IPS-NIHi7 (cell line): Measurements from ENCODE around the gene UBE2K.
A peak's percentile ranks its signal among the peaks of the same experiment; 100 is the strongest.
"Not testable (repeated sequence)": the region's sequence is repeated elsewhere in the genome, so short reads cannot be mapped to it uniquely, and the experiment has no call there.

Experiments
- DNase-seq: peaks from one replicate; pipeline ENCODE4 v3.0.0; 2012; ENCODE audit warnings: mixed read lengths; ENCODE audit errors: extremely low spot score

Gene UBE2K

DNA sequence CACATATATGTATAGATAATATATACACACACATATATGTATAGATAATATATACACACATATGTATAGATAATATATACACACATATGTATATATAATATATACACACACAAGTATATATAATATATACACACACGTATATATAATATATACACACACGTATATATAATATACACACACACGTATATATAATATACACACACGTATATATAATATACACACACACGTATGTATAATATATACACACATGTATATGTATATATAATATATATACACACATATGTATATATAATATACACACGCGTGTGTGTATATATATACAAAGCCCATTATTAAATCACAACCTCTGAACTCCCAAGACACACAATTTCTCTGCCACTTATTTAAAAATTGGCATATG lies 8.0 kb upstream of the UBE2K start:
- DNase-seq = no peak

DNA sequence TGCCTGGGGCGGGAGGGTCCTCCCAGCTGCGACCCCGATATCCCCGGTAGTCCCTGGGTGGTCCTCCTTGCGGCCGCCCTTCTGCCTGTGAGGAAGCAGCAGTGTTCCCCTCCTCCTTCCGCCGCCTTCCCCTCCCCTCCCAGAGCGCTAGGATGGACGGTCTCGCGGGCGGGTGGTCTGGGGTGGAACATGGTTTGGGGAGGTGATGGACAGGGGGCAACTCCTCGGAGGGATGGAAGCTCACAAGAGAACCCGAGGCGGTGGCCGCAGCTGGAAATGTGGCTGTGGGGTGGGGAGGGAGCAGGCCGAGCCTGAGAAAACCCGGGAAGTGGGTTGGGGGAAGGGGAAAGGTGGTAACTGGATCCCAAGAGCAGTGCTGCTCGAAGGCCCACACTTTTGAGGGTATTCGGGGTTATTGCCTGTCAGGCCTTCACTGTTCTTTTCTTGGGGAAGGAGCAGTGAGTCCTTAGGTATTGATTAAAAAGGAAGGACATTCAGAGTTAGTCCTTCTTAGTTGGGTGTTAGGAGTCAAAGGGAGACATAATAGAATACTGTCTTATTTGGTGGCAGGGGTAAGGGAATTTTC lies 581 bp downstream of the UBE2K start:
- peak; percentile 43 for DNase-seq

DNA sequence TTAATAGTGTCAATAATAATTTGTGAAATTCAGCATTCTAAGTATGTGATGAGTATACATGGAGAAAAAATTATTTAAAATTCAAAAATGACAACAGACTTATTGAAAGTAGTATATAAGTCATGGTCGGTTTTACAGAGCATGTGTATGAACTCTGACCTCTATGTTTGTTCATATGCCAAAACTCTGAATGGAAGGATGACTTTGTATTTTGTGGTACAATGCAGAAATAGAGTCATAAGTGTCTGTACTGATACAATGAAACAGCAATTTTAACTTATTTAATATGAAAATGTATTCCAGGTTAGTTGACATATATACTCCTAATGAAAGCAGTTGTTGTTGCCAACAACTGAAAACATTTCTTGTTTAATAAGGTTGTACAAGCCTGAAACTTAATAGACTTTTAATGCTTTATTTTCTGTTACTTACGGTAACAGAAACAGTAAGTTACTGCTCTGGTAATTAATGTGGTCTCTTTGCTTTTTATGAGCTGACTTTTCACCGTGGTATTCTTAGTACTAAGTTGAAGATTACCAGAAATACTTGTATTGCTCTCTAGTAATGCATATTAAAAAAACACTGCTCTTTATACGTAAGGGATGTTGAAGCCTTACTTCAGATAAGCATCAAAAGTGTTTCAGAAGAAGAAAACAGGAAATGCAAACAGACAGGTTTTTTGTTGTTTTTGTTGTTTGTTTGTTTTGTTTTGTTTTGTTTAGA lies 1.9 kb downstream of the UBE2K start:
- DNase-seq = no peak

- no peak for DNase-seq
Measured at GRCh38 chr4:39700554-39700953, 2.6 kb downstream of the UBE2K start.

DNA sequence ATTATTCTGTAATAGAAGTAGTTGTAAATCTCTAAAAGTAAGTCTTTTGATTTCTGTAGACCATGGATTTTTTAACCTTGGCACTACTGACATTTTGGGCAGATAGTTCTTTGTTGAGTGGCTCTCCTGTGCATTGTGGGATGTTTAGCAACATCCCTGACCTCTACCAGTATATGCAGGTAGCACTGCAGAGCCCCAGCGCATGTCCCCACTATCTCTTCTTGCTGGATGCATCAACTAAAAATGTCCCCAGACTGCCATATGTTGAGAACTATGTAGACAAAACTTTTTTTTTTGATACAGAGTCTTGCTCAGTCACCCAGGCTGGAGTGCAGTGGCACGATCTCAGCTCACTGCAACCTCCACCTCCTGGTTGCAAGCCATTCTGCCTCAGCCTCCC lies 4.8 kb downstream of the UBE2K start:
- no peak for DNase-seq

- DNase-seq = not testable (repeated sequence)
Measured at GRCh38 chr4:39704789-39705188, 6.9 kb downstream of the UBE2K start.

GRCh38 chr4:39706334-39706733 lies 8.4 kb downstream of the UBE2K start:
- no peak for DNase-seq

DNA sequence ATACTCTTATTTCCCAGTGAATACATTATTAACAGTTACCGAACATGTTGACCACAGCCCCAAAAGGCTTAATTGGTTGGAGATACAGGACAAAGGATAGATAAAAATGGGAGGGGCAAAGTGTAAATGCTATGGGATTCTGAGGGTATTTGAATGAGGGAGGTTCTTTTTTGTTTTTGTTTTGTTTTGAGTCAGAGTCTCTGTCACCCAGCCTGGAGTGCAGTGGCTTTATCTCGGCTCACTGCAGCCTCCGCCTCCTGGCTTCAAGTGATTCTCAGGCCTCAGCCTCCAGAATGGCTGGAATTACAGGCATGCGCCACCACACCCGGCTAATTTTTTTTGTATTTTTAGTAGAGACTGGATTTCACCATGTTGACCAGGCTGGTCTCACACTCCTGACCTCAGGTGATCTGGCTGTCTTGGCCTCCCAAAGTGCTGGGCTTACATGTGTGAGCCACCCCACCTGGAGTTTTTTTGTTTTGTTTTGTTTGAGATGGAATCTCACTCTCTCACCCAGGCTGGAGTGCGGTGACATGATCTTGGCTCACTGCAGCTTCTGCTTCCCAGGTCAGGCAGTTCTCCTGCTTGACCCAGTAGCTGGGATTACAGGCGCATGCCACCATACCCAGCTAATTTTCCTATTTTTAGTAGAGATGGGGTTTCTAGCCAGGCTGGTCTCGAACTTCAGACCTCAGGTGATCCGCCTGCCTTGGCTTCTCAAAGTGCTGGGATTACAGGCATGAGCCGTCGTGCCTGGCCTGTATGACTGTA lies 9.0 kb downstream of the UBE2K start:
- DNase-seq = no peak

DNA sequence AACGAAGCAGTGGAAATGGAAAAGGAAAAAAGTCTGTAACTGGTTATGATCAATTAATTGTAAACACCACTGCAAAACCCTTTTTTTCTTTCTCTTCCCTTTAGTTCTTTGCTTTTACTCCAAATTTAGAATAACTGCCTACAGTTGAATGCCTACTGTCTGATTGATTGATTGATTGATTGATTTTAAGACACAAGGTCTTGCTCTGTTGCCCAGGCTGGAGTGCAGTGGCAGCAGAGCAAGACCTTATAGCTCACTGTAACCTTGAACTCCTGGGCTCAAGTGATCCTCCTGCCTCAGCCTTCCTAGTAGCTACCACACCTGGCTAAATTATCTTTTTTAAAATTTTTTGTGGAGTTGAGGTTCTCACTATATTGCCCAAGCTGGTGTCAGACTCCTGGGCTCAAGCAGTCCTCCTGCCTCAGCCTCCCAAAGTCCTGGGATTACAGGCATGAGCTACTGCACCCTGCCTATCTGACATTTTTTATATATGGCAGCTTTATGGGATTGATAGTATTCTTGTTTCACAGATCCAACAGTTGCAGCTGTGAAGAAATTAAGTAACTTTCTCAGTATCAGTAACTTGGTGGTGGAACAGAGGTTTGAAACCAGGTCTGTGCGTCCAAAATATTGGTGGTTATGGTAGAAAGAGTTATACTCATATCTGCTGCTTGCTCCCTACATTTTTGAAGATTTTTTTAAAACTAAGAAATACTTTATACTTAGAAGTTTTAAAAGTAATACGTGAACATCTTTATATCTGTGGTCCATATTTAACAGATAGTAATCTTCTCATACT lies 12.4 kb downstream of the UBE2K start:
- DNase-seq = no peak

- DNase-seq = no peak
Measured at GRCh38 chr4:39712819-39713607, 15.1 kb downstream of the UBE2K start.

DNA sequence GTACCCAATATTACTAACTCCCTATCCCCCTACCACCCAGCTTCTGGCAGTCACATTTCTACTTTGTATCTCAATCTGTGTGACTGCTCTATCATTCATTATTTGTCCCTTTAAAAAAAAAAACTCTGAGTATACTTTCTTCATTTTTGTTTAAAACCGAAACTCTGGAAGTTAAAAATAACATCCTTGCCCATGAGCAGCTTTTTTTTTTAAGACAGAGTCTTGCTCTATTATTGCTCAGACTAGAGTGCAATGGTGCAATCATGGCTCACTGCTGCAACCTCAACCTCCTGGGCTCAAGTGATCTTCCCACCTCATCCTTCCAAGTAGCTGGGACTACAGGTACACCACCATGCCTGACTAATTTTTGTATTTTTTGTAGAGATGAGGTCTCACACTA lies 15.8 kb downstream of the UBE2K start:
- DNase-seq = no peak

DNA sequence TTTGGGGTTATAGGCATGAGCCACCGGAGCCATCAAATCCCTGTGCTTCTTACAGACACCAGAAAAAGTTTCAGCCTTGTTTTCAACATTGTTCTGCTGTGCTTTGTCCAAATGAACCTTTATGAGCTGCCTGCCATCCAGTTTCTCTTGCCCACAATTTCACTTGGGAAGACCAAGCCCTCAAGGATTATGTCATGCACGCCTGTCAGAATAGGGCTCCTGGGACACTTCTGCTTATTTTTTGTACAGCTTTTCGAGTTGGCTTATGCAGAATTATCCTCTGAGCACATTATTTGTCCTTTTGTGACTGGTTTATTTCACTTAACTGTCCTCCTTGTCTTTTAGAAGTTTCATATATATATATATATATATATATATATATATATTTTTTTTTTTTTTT lies 16.2 kb downstream of the UBE2K start:
- no peak for DNase-seq

DNA sequence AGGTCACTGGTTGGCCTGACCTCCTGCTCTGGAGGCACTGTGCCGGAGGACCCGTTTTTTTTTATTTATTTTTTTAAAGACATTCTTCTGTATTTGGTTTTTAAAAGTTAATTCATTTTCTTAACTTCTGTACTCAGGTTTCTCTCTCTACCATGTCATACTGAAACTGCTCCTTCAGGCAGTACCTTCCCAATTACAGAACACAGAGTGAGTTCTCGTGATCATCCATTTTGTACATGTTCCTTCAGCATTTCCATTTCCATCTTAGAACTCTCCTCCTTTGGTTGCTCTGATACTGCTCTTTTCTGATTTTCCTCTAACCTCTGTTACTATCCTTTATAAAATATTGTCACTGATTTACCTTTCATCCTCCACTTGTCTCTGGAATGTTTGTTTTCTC lies 17.9 kb downstream of the UBE2K start:
- no peak for DNase-seq

DNA sequence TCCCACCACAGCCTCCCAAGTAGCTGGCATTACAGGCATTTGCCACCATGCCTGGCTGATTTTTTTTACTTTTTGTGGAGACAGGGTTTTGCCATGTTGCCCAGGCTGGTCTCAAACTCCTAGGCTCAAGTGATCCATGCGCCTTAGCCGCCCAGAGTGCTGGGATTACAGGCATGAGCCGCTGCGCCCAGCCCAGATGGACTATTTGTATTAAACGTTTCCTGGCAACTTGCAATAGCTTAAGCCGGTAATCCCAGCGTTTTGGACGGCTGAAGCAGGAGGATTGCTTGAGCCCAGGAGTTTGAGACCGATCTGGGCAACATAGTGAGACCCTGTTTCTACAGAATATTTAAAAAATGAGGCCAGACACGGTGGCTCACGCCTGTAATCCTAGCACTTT lies 18.4 kb downstream of the UBE2K start:
- DNase-seq = no peak

DNA sequence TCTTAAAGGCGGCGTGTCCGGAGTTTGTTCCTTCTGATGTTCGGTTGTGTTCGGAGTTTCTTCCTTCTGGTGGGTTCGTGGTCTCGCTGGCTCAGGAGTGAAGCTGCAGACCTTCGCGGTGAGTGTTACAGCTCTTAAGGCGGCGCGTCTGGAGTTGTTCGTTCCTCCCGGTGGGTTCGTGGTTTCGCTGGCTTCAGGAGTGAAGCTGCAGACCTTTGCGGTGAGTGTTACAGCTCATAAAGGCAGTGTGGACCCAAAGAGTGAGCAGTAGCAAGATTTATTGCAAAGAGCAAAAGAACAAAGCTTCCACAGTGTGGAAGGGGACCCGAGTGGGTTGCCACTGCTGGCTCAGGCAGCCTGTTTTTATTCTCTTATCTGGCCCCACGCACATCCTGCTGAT lies 19.8 kb downstream of the UBE2K start:
- DNase-seq = not testable (repeated sequence)

DNA sequence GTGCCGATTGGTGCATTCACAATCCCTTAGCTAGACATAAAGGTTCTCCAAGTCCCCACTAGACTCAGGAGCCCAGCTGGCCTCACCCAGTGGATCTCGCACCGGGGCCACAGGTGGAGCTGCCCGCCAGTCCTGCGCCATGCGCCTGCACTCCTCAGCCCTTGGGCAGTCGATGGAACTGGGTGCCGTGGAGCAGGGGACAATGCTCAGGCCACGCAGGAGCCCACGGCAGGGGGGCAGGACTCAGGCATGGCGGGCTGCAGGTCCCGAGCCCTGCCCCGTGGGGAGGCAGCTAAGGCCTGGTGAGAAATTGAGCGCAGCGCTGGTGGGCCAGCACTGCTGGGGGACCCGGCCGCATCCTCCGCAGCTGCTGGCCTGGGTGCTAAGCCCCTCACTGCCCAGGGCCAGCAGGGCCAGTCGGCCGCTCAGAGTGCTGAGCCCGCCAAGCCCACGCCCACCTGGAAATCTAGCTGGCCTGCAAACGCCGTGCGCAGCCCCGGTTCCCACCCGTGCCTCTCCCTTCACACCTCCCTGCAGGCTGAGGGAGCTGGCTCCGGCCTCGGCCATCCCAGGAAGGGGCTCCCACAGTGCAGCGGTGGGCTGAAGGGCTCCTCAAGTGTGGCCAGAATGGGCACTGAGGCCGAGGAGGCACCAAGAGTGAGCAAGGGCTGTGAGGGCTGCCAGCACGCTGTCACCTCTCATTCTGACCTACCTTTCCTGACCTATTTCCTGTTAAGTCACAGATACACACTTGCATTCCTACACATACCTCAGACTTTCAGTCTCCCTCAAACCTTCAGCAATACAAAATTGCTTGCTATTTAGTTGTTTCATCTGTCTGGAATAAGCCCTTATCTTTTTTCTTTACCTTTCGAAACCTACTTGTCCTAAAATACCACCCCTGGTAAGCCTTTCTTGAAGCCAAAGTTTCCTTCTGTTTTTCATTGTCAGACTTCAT lies 20.7 kb downstream of the UBE2K start:
- DNase-seq = no peak

DNA sequence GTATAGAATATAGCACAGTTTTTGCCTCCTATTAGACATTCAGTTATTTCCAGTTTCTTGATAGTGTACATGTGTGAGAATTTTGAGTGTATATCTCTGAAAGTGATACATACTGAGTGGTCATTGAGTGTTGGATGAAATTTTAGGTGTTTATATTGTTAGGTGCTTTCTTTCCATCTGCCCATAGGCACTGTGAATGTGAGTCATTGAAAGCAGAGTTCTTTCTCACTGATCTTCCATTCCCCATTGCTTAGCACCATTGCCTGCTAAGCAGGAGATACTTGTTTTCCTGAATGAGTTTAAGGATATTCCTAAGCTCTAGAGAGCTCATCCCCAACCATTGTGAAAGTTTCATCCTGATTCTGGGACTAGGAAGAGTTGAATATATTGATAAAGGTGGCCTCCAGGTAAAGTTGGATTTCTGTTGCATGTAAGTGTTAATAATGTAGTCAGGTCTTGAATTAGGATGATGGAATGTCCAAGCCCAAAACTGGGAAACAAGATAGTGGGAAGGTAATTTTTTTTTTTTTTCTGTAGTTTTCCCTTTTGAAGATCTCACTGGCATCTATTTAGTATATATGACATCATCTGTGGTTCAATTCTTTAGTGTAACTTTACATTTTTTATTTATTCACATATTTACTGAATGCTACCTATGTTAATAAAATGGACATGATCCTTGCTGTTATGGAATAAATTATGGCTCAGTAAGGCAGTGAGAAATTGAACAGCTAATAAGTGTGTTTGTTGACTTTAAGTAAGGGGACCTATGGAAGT lies 22.1 kb downstream of the UBE2K start:
- no peak for DNase-seq

DNA sequence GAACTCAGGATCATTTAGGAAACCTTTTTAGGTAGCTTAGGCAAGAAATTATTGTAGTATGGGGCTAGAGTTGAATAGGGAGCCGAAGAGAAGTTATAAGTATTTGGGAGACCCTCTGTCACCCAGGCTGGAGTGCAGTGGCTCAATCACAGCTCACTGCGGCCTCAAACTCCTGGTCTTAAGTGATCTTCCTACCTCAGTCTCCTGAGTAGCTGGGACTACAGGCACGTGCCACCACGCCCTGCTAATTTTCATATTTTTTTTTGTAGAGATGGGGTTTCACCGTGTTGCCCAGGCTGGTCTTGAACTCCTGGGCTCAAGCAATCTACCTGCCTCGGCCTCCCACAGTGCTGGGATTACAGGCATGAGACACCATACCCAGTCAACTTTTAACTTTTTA lies 23.3 kb downstream of the UBE2K start:
- DNase-seq = not testable (repeated sequence)

DNA sequence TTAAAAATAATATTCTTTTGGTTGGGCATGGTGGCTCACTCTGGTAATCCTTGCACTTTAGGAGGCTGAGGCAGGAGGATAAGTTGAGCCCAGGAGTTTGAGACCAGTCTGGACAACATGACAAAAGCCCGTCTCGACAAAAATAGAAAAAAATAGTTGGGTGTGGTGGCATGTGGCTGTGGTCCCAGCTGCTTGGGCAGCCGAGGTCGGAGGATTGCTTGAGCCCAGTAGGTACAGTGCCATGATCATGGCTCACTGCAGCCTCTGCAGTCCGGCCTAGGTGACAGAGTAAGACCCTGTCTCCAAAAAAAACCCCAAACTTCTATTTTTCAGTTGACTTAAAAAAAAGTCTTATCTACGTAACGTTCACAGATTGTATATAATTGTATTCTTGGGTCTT lies 23.9 kb downstream of the UBE2K start:
- DNase-seq = no peak
